Gastrocnemius medialis (tissue), 4 donors: ENCODE measurements around the gene MAPKAP1.

Experiments used
- CTCF ChIP-seq, 5 experiments: fragments of 450-650 bp in 3 of 5; fragments of 200-600 bp in 2 of 5; sonication (generic) in 2 of 5; IDR thresholded peaks in 4 of 5; conservative IDR thresholded peaks in 1 of 5; 1 replicate in 4 of 5; 2 replicates in 1 of 5; pipeline ENCODE4 v1.5.1; 2016 to 2019; ENCODE audit warnings: antibody characterized with exemption in 5 of 5, mild to moderate bottlenecking in 3 of 5, moderate library complexity in 3 of 5
- POLR2A ChIP-seq, 2 donors: fragments of 450-650 bp; IDR thresholded peaks; one replicate each; pipeline ENCODE4 v1.6.1; 2017; ENCODE audit warnings: antibody characterized with exemption in 2 of 2, mild to moderate bottlenecking in 2 of 2, moderate library complexity in 2 of 2

GRCh38 chr9:125527471-125528002 is 179.5 kb downstream of the MAPKAP1 start:
- TF ChIP-seq CTCF (IDR thresholded peaks at IDR 0.05 in 4 of 5, conservative IDR thresholded peaks at IDR 0.05 in 1 of 5) (no peak), POLR2A (IDR thresholded peaks at IDR 0.05) (no peak)
